OCI-M2 (cell line): ENCODE measurements around the gene PLEKHA7.
"Not testable (repeated sequence)": the region's sequence is repeated elsewhere in the genome, so short reads cannot be mapped to it uniquely, and the experiment has no call there.

Experiments used
- DNase-seq: peaks from one replicate; lab custom pipeline; 2025; ENCODE audit not compliant: unreplicated experiment; lab: John Stamatoyannopoulos, UW

PLEKHA7 gene

DNA sequence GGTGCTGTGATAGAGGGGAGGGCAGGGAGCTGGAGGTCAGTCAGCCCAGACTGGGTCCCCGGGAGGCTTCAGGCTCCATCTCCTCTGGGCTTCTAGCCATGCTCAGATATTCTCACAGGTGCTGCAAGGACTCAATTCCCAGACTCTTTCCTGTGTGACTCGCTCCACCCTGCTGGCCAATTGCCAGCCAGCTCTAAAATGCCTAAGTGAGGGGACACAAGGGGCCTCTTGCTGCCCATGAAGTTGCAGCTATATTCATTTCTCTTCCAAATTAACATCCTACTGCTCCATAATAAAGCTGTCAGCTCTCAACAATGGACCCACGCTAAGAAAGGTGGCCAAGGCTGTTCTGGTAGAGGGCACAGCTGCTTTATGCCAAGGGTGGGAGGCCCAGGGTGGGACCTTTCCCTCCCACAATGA is 101.5 kb downstream of the PLEKHA7 start:
- DNase-seq: no peak

GRCh38 chr11:16911658-16912057 is 102.6 kb downstream of the PLEKHA7 start:
- no peak for DNase-seq

GRCh38 chr11:16911186-16911585 is 103.0 kb downstream of the PLEKHA7 start:
- DNase-seq: no peak

DNA sequence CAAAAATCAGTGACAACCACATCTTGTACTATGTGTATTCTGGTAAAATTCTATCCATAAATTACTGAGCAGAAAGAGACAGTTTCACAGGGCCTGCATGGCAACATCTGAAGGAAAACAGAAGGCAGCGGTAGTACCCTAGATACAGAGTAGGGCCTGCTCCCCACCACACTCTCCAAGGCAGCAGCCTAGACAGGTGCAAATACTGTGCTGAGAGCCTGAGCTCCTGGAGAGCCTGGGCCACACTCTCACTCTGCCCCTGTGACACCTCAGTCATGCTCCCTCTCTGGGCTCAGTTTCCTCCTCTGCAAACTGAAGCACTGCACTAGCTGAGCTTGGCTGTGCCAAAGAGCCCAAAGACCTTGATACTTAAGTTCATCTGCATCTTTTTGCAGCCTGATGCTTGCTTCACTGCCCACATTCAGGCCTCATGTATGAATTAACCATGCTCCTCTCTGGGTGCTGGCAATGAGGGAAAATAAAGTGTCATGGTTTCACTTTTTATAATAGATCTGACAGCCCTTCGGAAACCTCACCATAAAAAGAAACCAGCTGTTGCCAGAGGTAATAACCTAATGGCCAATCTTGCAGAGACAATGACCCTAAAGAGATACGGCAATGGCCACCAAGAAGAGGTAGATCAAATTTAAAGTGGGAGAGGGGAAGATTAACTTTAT is 104.7 kb downstream of the PLEKHA7 start:
- DNase-seq: no peak

DNA sequence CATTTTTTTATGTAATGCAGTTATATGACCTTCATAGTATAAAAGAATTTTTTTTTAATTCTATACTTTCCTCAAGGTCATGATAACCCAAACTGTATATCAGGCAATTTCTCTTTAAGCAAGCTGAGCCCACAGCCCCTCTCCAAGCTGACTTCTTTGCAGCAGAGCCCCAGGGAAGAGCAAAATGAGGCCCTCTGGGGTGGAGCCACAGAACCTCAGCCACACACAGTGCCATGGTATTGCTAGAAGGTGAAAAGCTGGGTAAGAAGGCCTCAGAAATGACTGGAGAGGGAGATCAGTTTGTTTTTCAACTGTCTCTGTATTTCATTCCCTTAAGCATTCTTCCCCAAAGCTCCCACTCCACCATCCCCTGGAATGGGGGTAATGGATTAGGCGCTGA is 108.8 kb downstream of the PLEKHA7 start:
- no peak for DNase-seq

DNA sequence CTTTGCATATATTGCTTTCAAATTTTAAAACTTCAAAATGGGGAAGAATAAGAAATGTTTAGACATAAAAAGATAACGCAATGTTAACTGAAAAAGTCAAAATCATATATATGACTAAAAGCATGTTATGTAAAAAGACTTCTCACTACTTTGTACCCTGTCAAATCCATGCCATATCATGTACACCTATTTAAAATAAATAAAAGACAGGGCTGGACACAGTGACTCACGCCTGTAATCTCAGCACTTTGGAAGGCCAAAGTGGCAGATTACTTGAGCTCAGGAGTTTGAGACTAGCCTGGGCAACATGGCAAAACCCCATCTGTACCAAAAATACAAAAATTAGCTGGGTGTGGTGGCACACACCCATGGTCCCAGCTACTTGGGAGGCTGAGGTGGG is 109.5 kb downstream of the PLEKHA7 start:
- not testable (repeated sequence) for DNase-seq

- DNase-seq: no peak
These were observed 111.3 kb downstream of the PLEKHA7 start for GRCh38 chr11:16902781-16903378.

GRCh38 chr11:16902182-16902581 is 112.0 kb downstream of the PLEKHA7 start:
- DNase-seq: no peak

GRCh38 chr11:16900491-16900890 is 113.7 kb downstream of the PLEKHA7 start:
- DNase-seq: no peak

DNA sequence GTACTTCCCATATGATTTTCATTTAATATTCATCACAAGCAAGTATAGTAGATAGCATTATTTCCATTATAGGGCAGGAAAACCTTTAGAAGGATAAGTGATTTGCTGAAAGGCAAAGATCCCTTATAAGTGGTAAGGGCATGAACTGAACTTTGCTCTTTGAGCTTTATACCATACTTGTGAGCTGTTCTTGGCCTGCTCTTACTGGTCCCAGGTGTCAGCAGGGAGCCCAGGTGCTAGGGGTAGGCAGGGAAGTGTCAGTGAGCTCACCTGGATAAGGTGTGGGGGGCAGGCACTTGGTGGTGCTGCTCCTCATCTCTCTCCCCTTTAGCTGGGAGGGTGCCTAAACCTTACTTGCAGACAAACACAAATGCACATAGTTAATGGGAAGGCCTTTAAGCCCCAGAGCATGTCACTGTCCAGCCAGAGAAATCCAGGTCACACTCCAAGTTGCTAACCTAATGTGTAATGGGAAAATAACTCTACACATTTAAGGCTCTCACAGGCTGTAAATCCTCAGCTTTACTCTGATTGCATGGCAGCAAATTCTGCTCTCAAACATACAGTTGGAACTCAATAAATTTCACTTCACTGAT is 114.4 kb downstream of the PLEKHA7 start:
- DNase-seq: no peak

GRCh38 chr11:16898274-16898985 is 115.8 kb downstream of the PLEKHA7 start:
- DNase-seq: no peak

- DNase-seq: no peak
These were observed 116.6 kb downstream of the PLEKHA7 start for GRCh38 chr11:16897470-16898061.

DNA sequence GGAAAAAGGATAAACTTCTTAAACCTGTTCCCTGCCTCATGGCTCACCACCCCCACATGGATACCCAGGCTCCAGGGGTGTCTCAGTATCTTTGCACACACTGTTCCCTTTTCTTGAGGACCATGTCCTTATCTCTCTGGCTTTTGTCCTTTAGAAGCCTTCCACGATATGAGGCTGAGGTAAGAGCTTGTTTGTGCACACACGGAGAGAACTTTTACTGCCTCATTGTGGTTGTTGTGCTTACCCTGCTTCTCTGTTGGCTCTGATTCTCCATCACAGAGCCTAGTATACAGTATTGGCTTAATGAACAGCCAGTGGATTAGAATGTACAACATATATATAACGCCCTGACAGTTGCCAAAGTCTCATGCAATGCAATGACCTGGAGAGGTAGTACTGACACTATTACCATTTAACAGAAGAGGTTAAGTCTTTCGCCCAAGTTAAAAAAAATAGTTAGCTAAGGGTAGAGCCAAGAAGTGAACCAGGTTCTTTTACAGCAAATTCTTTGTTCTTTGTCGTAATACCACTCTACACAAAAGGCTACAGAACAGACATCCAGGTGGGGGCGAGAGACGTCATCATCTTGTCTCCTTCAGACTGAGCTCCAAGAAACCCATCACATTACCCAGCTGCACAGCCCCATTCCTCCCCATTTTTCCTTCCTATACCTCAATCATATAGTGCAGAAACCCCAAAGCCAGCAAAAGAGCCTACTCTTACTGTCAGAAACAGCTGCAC is 117.3 kb downstream of the PLEKHA7 start:
- DNase-seq: no peak

- no peak for DNase-seq
These were observed 118.9 kb downstream of the PLEKHA7 start for GRCh38 chr11:16895306-16895705.

GRCh38 chr11:16893456-16894066 is 120.7 kb downstream of the PLEKHA7 start:
- no peak for DNase-seq

DNA sequence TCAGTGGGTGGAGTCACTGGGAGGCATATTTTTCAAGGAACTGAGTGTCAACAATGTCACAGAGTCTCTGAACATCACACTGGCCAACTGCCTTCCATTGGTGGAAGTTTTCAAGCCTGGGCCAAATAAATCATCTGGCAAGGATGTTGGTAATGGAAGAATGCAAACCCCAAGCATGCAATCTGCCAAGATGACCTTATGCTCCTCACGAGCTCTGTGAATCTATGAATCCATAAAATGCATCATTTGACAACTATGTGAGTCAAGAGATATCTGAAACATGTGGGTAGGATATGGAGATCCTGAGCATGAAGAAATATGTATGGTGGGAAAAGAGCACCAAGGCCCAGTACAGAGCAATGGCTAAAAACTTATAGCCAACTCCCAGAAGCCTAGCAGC is 122.2 kb downstream of the PLEKHA7 start:
- no peak for DNase-seq

DNA sequence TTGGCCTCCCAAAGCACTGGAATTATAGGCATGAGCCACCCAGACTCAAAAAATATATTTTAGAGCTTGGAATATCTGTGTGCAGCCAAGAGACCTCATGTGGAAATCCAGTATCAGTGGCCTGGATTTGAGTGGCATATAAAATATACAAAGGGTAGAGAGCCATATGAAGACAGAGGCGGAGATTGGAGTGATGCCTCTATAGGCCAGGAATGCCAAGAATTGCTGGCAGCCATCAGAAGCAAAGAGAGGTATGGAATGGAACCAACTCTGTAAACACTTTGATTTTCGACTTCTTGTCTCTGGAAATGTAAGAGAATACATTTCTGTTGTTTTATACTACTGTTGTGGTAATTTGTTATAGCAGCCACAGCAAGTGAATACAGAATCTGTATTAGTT is 123.0 kb downstream of the PLEKHA7 start:
- DNase-seq: no peak

GRCh38 chr11:16890442-16890841 is 123.8 kb downstream of the PLEKHA7 start:
- DNase-seq: no peak

GRCh38 chr11:16889905-16890304 is 124.3 kb downstream of the PLEKHA7 start:
- no peak for DNase-seq

DNA sequence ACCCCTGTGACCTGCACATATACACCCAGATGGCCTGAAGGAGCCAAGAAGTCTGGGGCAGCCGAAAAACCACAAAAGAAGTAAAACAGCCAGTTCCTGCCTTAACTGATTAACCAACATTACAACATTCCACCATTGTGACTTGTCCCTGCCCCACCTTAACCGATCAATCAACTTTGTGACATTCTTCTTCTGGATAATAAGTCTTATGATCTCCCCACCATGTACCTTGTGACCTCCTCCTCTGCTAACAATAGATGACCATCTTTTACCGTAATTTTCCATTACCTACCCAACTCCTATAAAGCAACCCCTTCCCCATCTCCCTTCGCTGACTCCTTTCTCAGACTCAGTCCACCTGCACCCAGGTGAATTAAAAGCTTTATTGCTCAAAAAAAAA is 125.2 kb downstream of the PLEKHA7 start:
- not testable (repeated sequence) for DNase-seq
